Caco-2 (cell line): ENCODE measurements around the gene FAP. TPM values are rescaled to one million over a fixed set of nuclear protein-coding genes. Genes with fewer than 3 reads are reported as not detected.

Experiments
- BruUV-seq: library from RNA; stranded (reverse); fragments of 400-500 nt; replicated peaks from 2 replicates; lab custom pipeline; 2021; lab: Mats Ljungman, UMichigan
- CTCF ChIA-PET: fragments of 300-600 bp; sonication (Branson Sonifier 250); formaldehyde crosslinking; loops from one replicate; lab custom pipeline; 2022; ENCODE audit warnings: antibody characterized with exemption; lab: Charles Lee
- POLR2A ChIA-PET: fragments of 300-600 bp; sonication (Branson Sonifier 250); formaldehyde crosslinking; loops from one replicate; lab custom pipeline; 2022; ENCODE audit warnings: antibody characterized with exemption; lab: Charles Lee
- DNase-seq, 2 experiments: peaks; one replicate each; pipeline versions ENCODE4 v3.0.0 to v3.0.0-alpha.2; 2020 to 2022
- H3K27me3 ChIP-seq: replicated peaks from 2 replicates; pipeline ENCODE4 v1.6.0; 2011; ENCODE audit warnings: low read length; ENCODE audit not compliant: control insufficient read depth, insufficient read depth
- H3K36me3 ChIP-seq: 2 replicates; pipeline ENCODE4 v1.5.1; 2011; ENCODE audit warnings: low read length; ENCODE audit not compliant: control insufficient read depth, insufficient read depth
- H3K4me1 ChIP-seq: fragments of 250-450 bp; sonication (Bioruptor Pico); 2 replicates; pipeline ENCODE4 v1.5.1; 2020; ENCODE audit warnings: mild to moderate bottlenecking
- H3K4me3 ChIP-seq: 2 replicates; pipeline ENCODE4 v1.5.1; 2011; ENCODE audit warnings: low read depth, mild to moderate bottlenecking, control low read depth, low read length
- H3K9me3 ChIP-seq: fragments of 250-450 bp; sonication (Bioruptor Pico); 2 replicates; pipeline ENCODE4 v1.5.1; 2020; ENCODE audit warnings: mild to moderate bottlenecking, moderate library complexity
- H3K27ac Mint-ChIP-seq: one replicate; pipeline ENCODE4 v1.8.0; 2022; ENCODE audit warnings: mixed read lengths; ENCODE audit not compliant: unreplicated experiment
- H3K27me3 Mint-ChIP-seq: one replicate; pipeline ENCODE4 v1.8.0; 2022; ENCODE audit warnings: mixed read lengths; ENCODE audit not compliant: insufficient read depth, unreplicated experiment
- H3K36me3 Mint-ChIP-seq: one replicate; pipeline ENCODE4 v1.8.0; 2022; ENCODE audit warnings: mild to moderate bottlenecking, mixed read lengths; ENCODE audit not compliant: insufficient read depth, unreplicated experiment
- H3K4me1 Mint-ChIP-seq: one replicate; pipeline ENCODE4 v1.8.0; 2022; ENCODE audit warnings: low read depth, mixed read lengths; ENCODE audit not compliant: unreplicated experiment
- H3K4me3 Mint-ChIP-seq: one replicate; pipeline ENCODE4 v1.8.0; 2022; ENCODE audit warnings: mild to moderate bottlenecking, moderate library complexity, mixed read lengths; ENCODE audit not compliant: unreplicated experiment
- H3K9me3 Mint-ChIP-seq: one replicate; pipeline ENCODE4 v1.8.0; 2022; ENCODE audit warnings: mixed read lengths; ENCODE audit not compliant: unreplicated experiment
- CTCF ChIP-seq, 2 experiments: fragments of 200-600 bp in 1 of 2; IDR thresholded peaks; 1 replicate in 1 of 2; 2 replicates in 1 of 2; pipeline versions ENCODE4 v1.5.1 to v1.8.0; 2011 to 2022; ENCODE audit warnings: antibody characterized with exemption in 1 of 2, control low read depth in 1 of 2, inconsistent platforms in 1 of 2, low read depth in 1 of 2, low read length in 1 of 2, mild to moderate bottlenecking in 1 of 2, moderate library complexity in 1 of 2; ENCODE audit not compliant: insufficient read depth in 1 of 2, severe bottlenecking in 1 of 2, unreplicated experiment in 1 of 2
- intact Hi-C: fragments of 100-400 bp; cut with micrococcal nuclease; formaldehyde crosslinking; loops from one replicate; pipeline ENCODE4 v1.10.0; 2022; ENCODE audit not compliant: unreplicated experiment
- total RNA-seq: library from RNA; stranded (reverse); gene quantifications from 2 replicates; pipeline ENCODE4 v1.2.3, GENCODE V29; 2022

The FAP gene
- total RNA-seq, 1 experiment from 2014 or later: not detected

- CTCF ChIA-PET: no interaction called here
- Mint-ChIP-seq H3K9me3 (no peaks in the 10 kb centered on the region), H3K36me3 (no peaks in the 10 kb centered on the region), H3K4me3 (no peak overlapping the region), H3K27ac (no peak overlapping the region), H3K27me3 (peaks cover 3% of the 10 kb centered on the region), H3K4me1 (no peaks in the 10 kb centered on the region)
- POLR2A ChIA-PET: no interaction called here
- DNase-seq: no peak
- H3K27me3 ChIP-seq: no peaks in the 10 kb centered on the region
- no peak overlapping the region for H3K4me3 ChIP-seq
- H3K36me3 ChIP-seq: no peaks in the 10 kb centered on the region
- no peaks in the 10 kb centered on the region for H3K9me3 ChIP-seq
- TF ChIP-seq CTCF (IDR thresholded peaks at IDR 0.05; ENCODE audit: insufficient read depth in 1 of 2, low read depth in 1 of 2, low read length in 1 of 2, severe bottlenecking in 1 of 2, unreplicated experiment in 1 of 2): no peak
- no TSS peak for BruUV-seq
- H3K4me1 ChIP-seq: no peaks in the 10 kb centered on the region
- intact Hi-C loops: no loop called here
These were observed 10.0 kb downstream of the FAP start for GRCh38 chr2:162233197-162233596.

- no peaks in the 10 kb centered on the region for H3K36me3 Mint-ChIP-seq
- Histone ChIP-seq H3K4me1 (no peaks in the 10 kb centered on the region), H3K9me3 (no peaks in the 10 kb centered on the region), H3K36me3 (no peaks in the 10 kb centered on the region), H3K27me3 (no peaks in the 10 kb centered on the region), H3K4me3 (no peak overlapping the region)
- peaks cover 3% of the 10 kb centered on the region for H3K27me3 Mint-ChIP-seq
- intact Hi-C loops: no loop called here
- ChIA-PET CTCF (no interaction called here), POLR2A (no interaction called here)
- no peak overlapping the region for H3K4me3 Mint-ChIP-seq
- no peak overlapping the region for H3K27ac Mint-ChIP-seq
- DNase-seq: no peak
- no peaks in the 10 kb centered on the region for H3K9me3 Mint-ChIP-seq
- no TSS peak for BruUV-seq
- H3K4me1 Mint-ChIP-seq: no peaks in the 10 kb centered on the region
- TF ChIP-seq CTCF (IDR thresholded peaks at IDR 0.05; ENCODE audit: insufficient read depth in 1 of 2, low read depth in 1 of 2, low read length in 1 of 2, severe bottlenecking in 1 of 2, unreplicated experiment in 1 of 2): no peak
These were observed 10.6 kb downstream of the FAP start for GRCh38 chr2:162232671-162233070.

- Mint-ChIP-seq H3K36me3 (no peaks in the 10 kb centered on the region), H3K27ac (no peak overlapping the region), H3K4me3 (no peak overlapping the region), H3K4me1 (no peaks in the 10 kb centered on the region), H3K27me3 (peaks cover 3% of the 10 kb centered on the region), H3K9me3 (no peaks in the 10 kb centered on the region)
- intact Hi-C loops: no loop called here
- H3K4me3 ChIP-seq: no peak overlapping the region
- DNase-seq: no peak
- no peaks in the 10 kb centered on the region for H3K4me1 ChIP-seq
- no peaks in the 10 kb centered on the region for H3K27me3 ChIP-seq
- ChIA-PET POLR2A (no interaction called here), CTCF (no interaction called here)
- no peaks in the 10 kb centered on the region for H3K9me3 ChIP-seq
- TF ChIP-seq CTCF (IDR thresholded peaks at IDR 0.05; ENCODE audit: insufficient read depth in 1 of 2, low read depth in 1 of 2, low read length in 1 of 2, severe bottlenecking in 1 of 2, unreplicated experiment in 1 of 2): no peak
- no TSS peak for BruUV-seq
- H3K36me3 ChIP-seq: no peaks in the 10 kb centered on the region
These were observed 11.2 kb downstream of the FAP start for GRCh38 chr2:162232027-162232426.
